HCT116 (cell line): ENCODE measurements around the gene FBXO22. TPM values are rescaled to one million over a fixed set of nuclear protein-coding genes. Genes with fewer than 3 reads are reported as not detected.

ENCODE experiments used
- ATAC-seq: fragments of 200-7000 bp; cut with Tn5 transposase; 2 replicates; pipeline ENCODE4 v1.9.1; 2020; ENCODE audit warnings: mild to moderate bottlenecking, moderate library complexity
- BruUV-seq: library from RNA; stranded (reverse); fragments of 400-500 nt; replicated peaks from 2 replicates; lab custom pipeline; 2021; lab: Mats Ljungman, UMichigan
- CTCF ChIA-PET: fragments of 300-600 bp; sonication (Branson Sonifier 250); formaldehyde crosslinking; loops from one replicate; lab custom pipeline; 2021; ENCODE audit warnings: antibody characterized with exemption; lab: Charles Lee
- POLR2A ChIA-PET: fragments of 300-600, 350-600 bp; sonication (Branson Sonifier 250); formaldehyde crosslinking; loops from one replicate; lab custom pipeline; 2021; ENCODE audit warnings: antibody characterized with exemption; lab: Charles Lee
- RAD21 ChIA-PET, 2 experiments: fragments of 300-600 bp; sonication (Branson Sonifier 250); formaldehyde crosslinking; loops; one replicate each; lab custom pipeline; 2023; ENCODE audit warnings: low total read pairs in 2 of 2; ENCODE audit not compliant: uncharacterized antibody in 2 of 2, unreplicated experiment in 2 of 2, low non-redundant PET in 1 of 2; lab: Charles Lee
- DNase-seq: peaks from one replicate; pipeline ENCODE4 v3.0.0-alpha.2; 2010; ENCODE audit warnings: low read depth, low spot score
- H2AFZ ChIP-seq: fragments of 200-600 bp; shearing (Covaris generic), sonication (generic); 2 replicates; pipeline ENCODE4 v1.6.1; 2017; ENCODE audit warnings: low read depth, mixed run types, mixed read lengths, antibody characterized with exemption, low read length; ENCODE audit not compliant: poor library complexity, severe bottlenecking
- H3K27ac ChIP-seq: 2 replicates; pipeline ENCODE4 v1.5.1; 2012; ENCODE audit warnings: low read depth, low read length
- H3K27me3 ChIP-seq: fragments of 200-600 bp; sonication (generic); 2 replicates; pipeline ENCODE4 v1.6.1; 2016; ENCODE audit warnings: mixed run types, low read length, mixed read lengths; ENCODE audit not compliant: insufficient read depth
- H3K36me3 ChIP-seq, 2 experiments: fragments of 200-500 bp in 1 of 2; fragments of 200-600 bp in 1 of 2; sonication (Bioruptor generic) in 1 of 2; sonication (generic) in 1 of 2; 2 replicates each; pipeline versions ENCODE4 v1.5.1 to v1.6.1; 2014 to 2016; ENCODE audit warnings: low read length in 2 of 2, inconsistent platforms in 1 of 2, mixed read lengths in 1 of 2, mixed run types in 1 of 2; ENCODE audit not compliant: insufficient read depth in 2 of 2, control insufficient read depth in 1 of 2
- H3K4me1 ChIP-seq, 2 experiments: fragments of 200-600 bp in 1 of 2; sonication (generic) in 1 of 2; 2 replicates each; pipeline versions ENCODE4 v1.5.1 to v1.6.1; 2012 to 2017; ENCODE audit warnings: low read length in 2 of 2, inconsistent platforms in 1 of 2, mild to moderate bottlenecking in 1 of 2, mixed read lengths in 1 of 2, mixed run types in 1 of 2, moderate library complexity in 1 of 2; ENCODE audit not compliant: insufficient read depth in 2 of 2, control insufficient read depth in 1 of 2
- H3K4me2 ChIP-seq: fragments of 200-600 bp; sonication (generic); 2 replicates; pipeline ENCODE4 v1.6.1; 2017; ENCODE audit warnings: mixed run types, low read length, mixed read lengths
- H3K4me3 ChIP-seq, 2 experiments: fragments of 200-600 bp in 1 of 2; sonication (generic) in 1 of 2; replicated peaks in 1 of 2; 2 replicates each; pipeline ENCODE4 v1.5.1; 2011 to 2016; ENCODE audit warnings: low read length in 2 of 2, control low read depth in 1 of 2, low read depth in 1 of 2, mild to moderate bottlenecking in 1 of 2, mixed read lengths in 1 of 2, mixed run types in 1 of 2
- H3K79me2 ChIP-seq: fragments of 200-600 bp; sonication (generic); 2 replicates; pipeline ENCODE4 v1.6.1; 2017; ENCODE audit warnings: mild to moderate bottlenecking, mixed run types, low read length, moderate library complexity, mixed read lengths; ENCODE audit not compliant: insufficient read depth
- H3K9ac ChIP-seq: fragments of 200-600 bp; sonication (generic); 2 replicates; pipeline ENCODE4 v1.6.1; 2016; ENCODE audit warnings: low read length, mixed read lengths
- H3K9me2 ChIP-seq: fragments of 200-600 bp; sonication (generic), shearing (Covaris generic); 2 replicates; pipeline ENCODE4 v1.6.1; 2017; ENCODE audit warnings: mixed run types, mild to moderate bottlenecking, moderate library complexity; ENCODE audit not compliant: insufficient read depth
- H3K9me3 ChIP-seq, 2 experiments: fragments of 200-500 bp in 1 of 2; fragments of 200-600 bp in 1 of 2; sonication (Bioruptor generic) in 1 of 2; sonication (generic) in 1 of 2; 2 replicates each; pipeline ENCODE4 v1.6.1; 2014 to 2017; ENCODE audit warnings: low read length in 2 of 2, mixed read lengths in 2 of 2, inconsistent platforms in 1 of 2, low read depth in 1 of 2, mild to moderate bottlenecking in 1 of 2, mixed run types in 1 of 2, moderate library complexity in 1 of 2; ENCODE audit not compliant: control insufficient read depth in 1 of 2, insufficient read depth in 1 of 2
- H4K20me1 ChIP-seq: fragments of 200-600 bp; sonication (generic), shearing (Covaris generic); 2 replicates; pipeline ENCODE4 v1.6.1; 2017; ENCODE audit warnings: mixed run types, mild to moderate bottlenecking, moderate library complexity; ENCODE audit not compliant: insufficient read depth
- EZH2phosphoT487 ChIP-seq: fragments of 200-600 bp; IDR thresholded peaks from 2 replicates; pipeline ENCODE4 v1.6.1; 2018; ENCODE audit warnings: antibody characterized with exemption, borderline replicate concordance
- FOSL1 ChIP-seq: IDR thresholded peaks from 2 replicates; pipeline ENCODE4 v1.6.1; 2012; ENCODE audit warnings: low read depth
- MAX ChIP-seq: IDR thresholded peaks from 2 replicates; pipeline ENCODE4 v1.6.1; 2012
- POLR2A ChIP-seq: IDR thresholded peaks from 2 replicates; pipeline ENCODE4 v1.7.0; 2011; ENCODE audit warnings: borderline replicate concordance; ENCODE audit not compliant: insufficient read depth, insufficient read length; ENCODE audit errors: extremely low read depth
- RAD21 ChIP-seq: IDR thresholded peaks from 2 replicates; pipeline ENCODE4 v1.6.1; 2012; ENCODE audit warnings: low read depth, mild to moderate bottlenecking
- REST ChIP-seq: IDR thresholded peaks from 2 replicates; pipeline ENCODE4 v1.6.1; 2012; ENCODE audit warnings: low read depth
- SRF ChIP-seq: IDR thresholded peaks from 2 replicates; pipeline ENCODE4 v1.6.1; 2012; ENCODE audit warnings: low read depth
- ZBTB33 ChIP-seq: IDR thresholded peaks from 2 replicates; pipeline ENCODE4 v1.6.1; 2011; ENCODE audit warnings: mild to moderate bottlenecking, low read length, moderate library complexity; ENCODE audit not compliant: insufficient replicate concordance; ENCODE audit errors: extremely low read depth
- intact Hi-C: fragments of 100-400 bp; cut with micrococcal nuclease; formaldehyde crosslinking; loops from 2 replicates; pipeline ENCODE4 v1.10.0; 2022
- total RNA-seq: library from RNA; stranded (reverse); gene quantifications from one replicate; pipeline ENCODE4 v1.2.1, GENCODE V29; 2021; ENCODE audit not compliant: unreplicated experiment

The FBXO22 gene
- total RNA-seq, 1 experiment from 2014 or later = 60.3 TPM

GRCh38 chr15:75861750-75862402 is 41.8 kb upstream of the FBXO22 start:
- intact Hi-C loops = no loop called here
- Histone ChIP-seq H2AFZ (no peak overlapping the region), H3K4me3 (no peak overlapping the region), H3K27me3 (no peaks in the 10 kb centered on the region), H3K27ac (no peak overlapping the region), H3K9me3 (no peaks in the 10 kb centered on the region), H3K4me1 (no peaks in the 10 kb centered on the region), H3K9me2 (no peaks in the 10 kb centered on the region), H3K36me3 (no peaks in the 10 kb centered on the region), H3K79me2 (no peaks in the 10 kb centered on the region), H3K4me2 (no peak overlapping the region), H3K9ac (no peak overlapping the region), H4K20me1 (no peaks in the 10 kb centered on the region)
- no peak for ATAC-seq
- no peak for TF ChIP-seq FOSL1
- TF ChIP-seq POLR2A = no peak
- DNase-seq = no peak
- ChIA-PET CTCF (no interaction called here), RAD21 (no interaction called here), POLR2A (no interaction called here)
- no TSS peak for BruUV-seq

GRCh38 chr15:75862796-75863195 is 40.9 kb upstream of the FBXO22 start:
- ATAC-seq (no peak), DNase-seq (no peak)
- intact Hi-C loops = no loop called here
- Histone ChIP-seq H3K27me3 (no peaks in the 10 kb centered on the region), H2AFZ (no peak overlapping the region), H3K4me1 (no peaks in the 10 kb centered on the region), H3K4me3 (no peak overlapping the region), H3K9ac (no peak overlapping the region), H3K9me2 (no peaks in the 10 kb centered on the region), H4K20me1 (no peaks in the 10 kb centered on the region), H3K27ac (no peak overlapping the region), H3K9me3 (no peaks in the 10 kb centered on the region), H3K4me2 (no peak overlapping the region), H3K79me2 (no peaks in the 10 kb centered on the region), H3K36me3 (no peaks in the 10 kb centered on the region)
- RAD21 ChIA-PET = no interaction called here
- TF ChIP-seq MAX (no peak), EZH2phosphoT487 (no peak), SRF (no peak), RAD21 (no peak), ZBTB33 (no peak), REST (no peak)
- no TSS peak for BruUV-seq
- CTCF ChIA-PET = no interaction called here
- POLR2A ChIA-PET = no interaction called here
